ENCODE measurements around the gene ABCA6. TPM values are rescaled to one million over a fixed set of nuclear protein-coding genes. Genes with fewer than 3 reads are reported as not detected.

ABCA6 gene
- total and polyA plus RNA-seq, 2 of the 13 experiments (the other 11 are each of a cell fraction or from before 2014, with no cell fraction given): 0.05 to 0.11 TPM

GRCh38 chr17:69175625-69176456 is 34.1 kb upstream of the ABCA6 start (continued):
- peak; percentile 86; the same call in 1 of the 2 replicates for TF ChIP-seq ARID3A (IDR thresholded peaks at IDR 0.05; ENCODE audit: low read depth, low read length)
- TF ChIP-seq ATF3 (CRISPR knock-in tag; IDR thresholded peaks at IDR 0.05): peak; percentile 81
- TF ChIP-seq ELF4 (CRISPR knock-in tag; IDR thresholded peaks at IDR 0.05; ENCODE audit: borderline replicate concordance): no peak
- TF ChIP-seq ARID5B (CRISPR knock-in tag; IDR thresholded peaks at IDR 0.05): peak; percentile 84
- TF ChIP-seq NFIC (IDR thresholded peaks at IDR 0.05; ENCODE audit: low read length): peak; percentile 54; the same call in 1 of the 2 replicates
- peak; percentile 12; the same call in 1 of the 2 replicates for TF ChIP-seq HDAC2 (CRISPR knock-in tag; IDR thresholded peaks at IDR 0.05)
- no peak for TF ChIP-seq ZNF629 (CRISPR knock-in tag; conservative IDR thresholded peaks at IDR 0.05)
- TF ChIP-seq GMEB2 (CRISPR knock-in tag; IDR thresholded peaks at IDR 0.05; ENCODE audit: low read depth): no peak
- peak; percentile 58; the same call in 1 of the 2 replicates for TF ChIP-seq AHDC1 (CRISPR knock-in tag; IDR thresholded peaks at IDR 0.05; ENCODE audit: borderline replicate concordance)
- TF ChIP-seq KAT8 (CRISPR knock-in tag; IDR thresholded peaks at IDR 0.05): 0 out of 2 replicates have a peak, but pooled peaks have one; percentile 44
- 0 out of 2 replicates have a peak, but pooled peaks have one; percentile 41 for TF ChIP-seq ZNF331 (CRISPR knock-in tag; IDR thresholded peaks at IDR 0.05)
- TF ChIP-seq KDM1A (CRISPR knock-in tag; IDR thresholded peaks at IDR 0.05): 0 out of 2 replicates have a peak, but pooled peaks have one; percentile 15
- TF ChIP-seq ZGPAT (CRISPR knock-in tag; IDR thresholded peaks at IDR 0.05): peak; percentile 27; the same call in 1 of the 2 replicates

Measured in HepG2 (cell line).